Testis (tissue), 3 donors: ENCODE results near the gene HPDL. TPM values are rescaled to one million over a fixed set of nuclear protein-coding genes. Genes with fewer than 3 reads are reported as not detected.
"Not testable (repeated sequence)": the region's sequence is repeated elsewhere in the genome, so short reads cannot be mapped to it uniquely, and the experiment has no call there.

Experiments used
- DNase-seq: peaks from one replicate; pipeline ENCODE4 v3.0.0-alpha.2; 2019
- H3K27ac ChIP-seq, 2 donors: fragments of 200-600 bp; sonication (generic); one replicate each; pipeline ENCODE4 v1.5.1; 2019
- H3K27me3 ChIP-seq: fragments of 200-600 bp; sonication (generic); one replicate; pipeline ENCODE4 v1.5.1; 2019
- H3K36me3 ChIP-seq: fragments of 200-600 bp; sonication (generic); one replicate; pipeline ENCODE4 v1.5.1; 2017; ENCODE audit warnings: low read depth; ENCODE audit errors: missing control alignments
- H3K4me1 ChIP-seq: fragments of 200-600 bp; sonication (generic); one replicate; pipeline ENCODE4 v1.5.1; 2019
- H3K4me3 ChIP-seq, 2 donors: fragments of 200-600 bp; sonication (generic); one replicate each; pipeline ENCODE4 v1.5.1; 2017 to 2019
- H3K9me3 ChIP-seq: fragments of 200-600 bp; sonication (generic); one replicate; pipeline ENCODE4 v1.5.1; 2017
- CTCF ChIP-seq, 3 experiments: fragments of 450-650 bp in 2 of 3; fragments of 200-600 bp in 1 of 3; sonication (generic) in 1 of 3; IDR thresholded peaks; one replicate each; pipeline ENCODE4 v1.5.1; 2016 to 2019; ENCODE audit warnings: antibody characterized with exemption in 3 of 3, mild to moderate bottlenecking in 2 of 3, moderate library complexity in 1 of 3
- POLR2A ChIP-seq: fragments of 450-650 bp; IDR thresholded peaks from one replicate; pipeline ENCODE4 v1.6.1; 2017; ENCODE audit warnings: antibody characterized with exemption, mild to moderate bottlenecking, moderate library complexity
- WGBS, 2 donors: methylation state at CpG; one replicate each; pipeline ENCODE4 v1.1.5; 2018; 5-methylcytosine and 5-hydroxymethylcytosine counted together
- intact Hi-C: fragments of 100-400 bp; cut with DNase I; formaldehyde crosslinking; loops from one replicate; pipeline ENCODE4 v1.15.1; 2023; ENCODE audit warnings: low total_unique reads
- polyA plus RNA-seq: library from polyadenylated mRNA; stranded (reverse); fragments of 350-450 nt; fragmentation: Illumina TruSeq; extraction: RNeasy Lipid Tissue Mini Kit (QIAGEN cat#74804); gene quantifications from one replicate; pipeline ENCODE4 v1.2.3, GENCODE V29; 2014; ENCODE audit warnings: low read depth, low replicate concordance; ENCODE audit not compliant: insufficient read depth
- total RNA-seq, 2 donors: library from RNA; depleted of rRNA; stranded (reverse); fragments of >200 nt; gene quantifications; one replicate each; pipeline ENCODE4 v1.2.3, GENCODE V29; 2016

Gene HPDL
- total and polyA plus RNA-seq, 3 donors from 2014 or later = 1.1 to 1.3 TPM; not detected in 1

DNA sequence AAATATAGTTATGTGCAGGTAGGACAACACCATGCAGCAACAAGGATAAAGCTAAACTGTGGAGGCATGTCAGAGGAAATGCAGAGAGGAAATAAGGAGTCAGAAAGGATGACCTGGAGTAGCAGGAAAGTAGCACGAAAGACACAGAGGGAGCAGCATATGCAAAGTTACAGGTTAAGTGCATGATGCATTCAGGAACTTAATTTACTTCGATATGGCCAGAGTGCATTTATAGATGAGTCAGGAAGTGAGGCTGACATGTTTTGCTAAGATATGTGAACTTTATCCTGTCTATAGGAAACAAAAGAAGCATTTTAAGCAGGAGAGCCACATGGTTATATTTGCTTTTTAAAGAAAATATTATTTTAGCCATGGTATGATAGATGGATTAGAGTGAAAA lies 29.0 kb downstream of the HPDL start:
- no peaks in the 10 kb centered on the region for H3K27me3 ChIP-seq
- WGBS, 2 donors = 74 to 90% methylated on average over 2 of the region's 2 CpGs
- intact Hi-C loops = loop anchor here (10.0 kb wide), 1 partner anchor 139 kb away; the partner anchor contains the start of gene TESK2

GRCh38 chr1:45356186-45356585 lies 29.5 kb downstream of the HPDL start:
- TF ChIP-seq POLR2A (no peak), CTCF (IDR thresholded peaks at IDR 0.05) (no peak)
- Histone ChIP-seq H3K36me3 (no peaks in the 10 kb centered on the region), H3K27ac (no peak overlapping the region), H3K9me3 (no peaks in the 10 kb centered on the region), H3K27me3 (no peaks in the 10 kb centered on the region), H3K4me3 (no peak overlapping the region), H3K4me1 (peaks cover 4% of the 10 kb centered on the region)
- no peak for DNase-seq
- intact Hi-C loops = loop anchor here (10.0 kb wide), 1 partner anchor 139 kb away; the partner anchor contains the start of gene TESK2
- WGBS, 2 donors = 89 to 93% methylated on average over 4 of the region's 4 CpGs

More for the DNA sequence above, 29.0 kb downstream of the HPDL start:
- Histone ChIP-seq H3K4me3 (no peak overlapping the region), H3K9me3 (no peaks in the 10 kb centered on the region), H3K27ac (no peak overlapping the region), H3K4me1 (peaks cover 8% of the 10 kb centered on the region), H3K36me3 (no peaks in the 10 kb centered on the region)
- TF ChIP-seq POLR2A = no peak
- no peak for TF ChIP-seq CTCF (IDR thresholded peaks at IDR 0.05)
- no peak for DNase-seq

DNA sequence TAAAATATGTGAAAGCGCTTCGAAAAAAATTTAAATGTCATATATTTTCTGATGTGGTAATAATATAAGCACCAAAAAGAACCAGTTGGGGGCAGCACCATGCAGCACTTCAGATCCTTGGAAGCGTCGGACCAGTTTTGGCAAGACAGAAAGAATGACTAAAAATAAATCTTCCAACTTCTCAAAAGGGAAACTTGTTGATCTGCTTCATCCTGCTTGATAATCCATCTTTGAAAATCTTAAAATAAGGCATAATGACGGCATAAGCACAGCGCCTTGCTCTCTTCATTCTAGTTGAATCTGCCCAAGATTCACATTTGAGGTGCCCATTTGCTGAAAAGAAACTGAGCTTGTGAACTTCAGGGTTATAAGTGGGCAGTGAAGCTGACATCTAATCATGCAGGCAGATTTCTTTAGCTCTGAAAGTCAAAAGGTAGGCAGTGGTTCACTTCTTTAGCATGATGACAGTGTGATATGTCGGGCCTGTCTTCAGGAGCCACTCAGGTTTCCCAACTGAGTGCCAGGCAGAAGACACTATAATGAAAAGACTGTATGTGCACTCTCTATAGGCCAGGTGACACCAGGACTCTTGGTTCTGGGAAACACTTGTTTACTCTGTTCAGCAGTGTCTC lies 33.3 kb downstream of the HPDL start:
- H3K4me1 ChIP-seq = no peaks in the 10 kb centered on the region
- peak overlapping the region; percentile 9 to 28 for H3K27ac ChIP-seq
- intact Hi-C loops = loop anchor here (10.0 kb wide), 1 partner anchor 135 kb away; the partner anchor contains the start of gene TESK2
- no peaks in the 10 kb centered on the region for H3K9me3 ChIP-seq
- TF ChIP-seq POLR2A (no peak), CTCF (IDR thresholded peaks at IDR 0.05) (peak; percentile 47 to 71 (median 70))
- 34 to 50% methylated on average over 7 of the region's 7 CpGs for WGBS, 2 donors
- H3K27me3 ChIP-seq = no peaks in the 10 kb centered on the region
- DNase-seq = peak; percentile 82
- H3K4me3 ChIP-seq = no peak overlapping the region
- no peaks in the 10 kb centered on the region for H3K36me3 ChIP-seq

DNA sequence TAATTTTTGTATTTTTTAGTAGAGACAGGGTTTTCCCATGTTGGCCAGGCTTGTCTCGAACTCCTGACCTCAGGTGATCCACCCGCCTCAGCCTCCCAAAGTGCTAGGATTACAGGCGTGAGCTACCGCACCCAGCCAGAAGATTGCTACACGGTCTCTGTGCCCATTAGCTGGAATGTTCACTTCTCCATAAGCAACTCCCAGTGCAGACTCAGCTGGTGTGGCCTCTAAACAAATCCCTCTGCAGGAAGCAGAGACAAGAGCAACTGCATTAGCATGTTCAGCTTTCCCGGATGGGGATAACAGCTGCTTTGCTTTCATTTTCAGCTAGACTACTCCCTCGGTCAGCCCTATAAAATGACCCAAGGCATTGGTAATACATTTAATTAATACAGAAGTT lies 34.3 kb downstream of the HPDL start:
- intact Hi-C loops, H3K4me1 ChIP-seq, H3K4me3 ChIP-seq, H3K36me3 ChIP-seq, H3K9me3 ChIP-seq, H3K27me3 ChIP-seq: not testable (repeated sequence)
- 43 to 49% methylated on average over 4 to 7 of the region's 7 CpGs for WGBS, 2 donors
- H3K27ac ChIP-seq = peak overlapping the region; percentile 4 to 28
- peak; percentile 46 for DNase-seq

DNA sequence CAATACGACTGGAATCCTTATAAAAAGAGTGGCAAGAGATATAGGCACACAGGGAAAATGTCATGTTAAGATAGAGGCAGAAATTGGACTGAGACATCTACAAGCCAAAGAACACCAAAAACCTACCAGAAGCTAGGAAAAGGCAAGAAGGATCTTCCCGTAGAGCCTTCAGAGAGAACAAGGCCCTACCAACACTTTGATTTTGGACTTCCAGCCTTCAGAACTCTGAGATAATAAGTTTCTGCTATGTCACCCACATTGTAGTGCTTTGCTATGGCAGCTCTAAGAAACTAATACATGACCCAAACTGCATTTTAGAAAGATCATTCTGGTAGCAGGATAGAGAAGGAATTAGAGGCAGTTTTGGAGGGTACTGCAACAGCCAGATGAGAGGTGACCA lies 37.6 kb downstream of the HPDL start:
- Histone ChIP-seq H3K27me3 (no peaks in the 10 kb centered on the region), H3K9me3 (no peaks in the 10 kb centered on the region), H3K4me1 (no peaks in the 10 kb centered on the region), H3K36me3 (no peaks in the 10 kb centered on the region), H3K4me3 (no peak overlapping the region), H3K27ac (no peak overlapping the region)
- intact Hi-C loops = no loop called here
- DNase-seq = no peak
- TF ChIP-seq POLR2A (no peak), CTCF (IDR thresholded peaks at IDR 0.05) (no peak)
- 90 to 96% methylated on average over 2 of the region's 2 CpGs for WGBS, 2 donors
